HG02970 (cell line): ENCODE results near the gene CELF2.

Experiments used
- ATAC-seq: cut with Tn5 transposase; IDR thresholded peaks from one replicate; pipeline ENCODE4 v1.9.1; 2021; ENCODE audit warnings: mild to moderate bottlenecking, moderate library complexity, moderate number of reproducible peaks; ENCODE audit not compliant: unreplicated experiment, low FRiP score

CELF2 gene

DNA sequence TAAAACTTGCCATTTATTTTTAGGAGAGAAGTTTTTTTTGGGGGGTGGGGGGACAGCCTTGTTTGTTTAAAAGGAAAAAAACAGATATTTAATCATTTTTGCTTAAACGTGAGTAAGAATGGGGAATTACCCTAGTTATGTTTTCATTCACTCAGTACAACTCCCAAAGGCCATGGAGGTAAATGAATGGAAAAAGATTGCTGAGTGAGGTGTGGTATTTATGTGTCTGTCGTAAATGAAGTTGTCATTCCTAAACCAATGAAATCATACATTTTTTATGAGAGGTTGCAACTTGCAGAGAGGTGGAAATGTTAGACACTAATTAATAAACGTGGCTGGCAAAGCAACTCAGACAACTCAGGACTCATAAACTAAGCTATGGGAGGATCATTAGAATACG is 218.1 kb downstream of the CELF2 start:
- peak; percentile 19 for ATAC-seq

DNA sequence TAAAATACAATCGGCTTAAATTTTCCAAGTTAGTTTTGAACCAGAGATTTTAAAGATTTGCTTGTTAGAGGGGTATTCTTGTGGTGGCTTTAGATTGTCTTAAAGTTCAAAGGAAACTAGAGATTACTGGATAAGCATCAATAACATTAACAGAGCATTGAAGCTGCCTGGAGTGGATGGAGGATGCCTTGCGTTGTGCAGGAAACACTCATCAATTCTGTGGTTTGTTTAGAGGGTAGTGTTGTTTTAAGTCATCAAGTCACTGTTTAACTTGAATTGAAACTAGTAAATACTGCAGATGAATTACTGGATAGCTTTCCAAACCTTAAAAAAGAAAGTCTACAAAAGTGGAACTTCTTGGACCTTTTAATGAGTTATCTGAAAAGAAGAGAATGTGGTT is 218.6 kb downstream of the CELF2 start:
- ATAC-seq: peak; percentile 64

DNA sequence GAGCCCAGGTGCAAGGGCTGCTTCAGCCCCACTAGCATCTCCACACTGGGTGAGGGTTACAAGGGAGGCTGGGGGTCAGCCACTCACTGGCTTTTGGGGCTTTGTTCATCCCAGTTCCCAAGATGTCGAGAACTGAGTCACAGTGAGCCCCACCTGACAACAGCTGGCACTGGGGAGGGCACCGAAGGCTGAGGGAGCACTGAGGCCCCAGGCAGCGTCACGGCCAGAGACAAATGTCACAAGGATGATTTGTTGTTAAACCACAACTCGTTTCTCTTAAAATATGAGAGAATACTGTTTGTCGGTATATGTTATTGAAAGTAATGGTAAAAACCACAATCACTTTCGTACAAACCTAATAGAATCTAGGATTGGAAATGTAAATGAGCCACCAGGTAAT is 219.9 kb downstream of the CELF2 start:
- no peak for ATAC-seq

DNA sequence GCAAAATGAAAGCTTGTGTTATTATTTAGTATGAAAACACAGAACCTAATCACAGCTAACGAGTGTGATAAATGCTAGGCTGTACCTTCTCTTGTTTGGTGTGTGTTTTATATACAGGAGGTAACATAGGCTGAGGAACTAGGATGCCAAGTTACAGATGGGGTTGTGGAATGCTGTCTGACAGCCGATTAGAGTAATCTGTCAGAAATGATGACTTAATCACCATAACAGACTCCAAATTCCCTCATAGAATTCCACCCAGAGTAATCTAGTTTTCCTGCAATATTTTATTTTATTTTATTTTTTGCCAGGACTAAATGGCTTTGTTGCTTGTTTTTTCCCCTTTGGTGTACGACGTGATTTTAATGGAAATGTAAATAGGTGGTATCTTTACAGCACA is 221.2 kb downstream of the CELF2 start:
- ATAC-seq: no peak

DNA sequence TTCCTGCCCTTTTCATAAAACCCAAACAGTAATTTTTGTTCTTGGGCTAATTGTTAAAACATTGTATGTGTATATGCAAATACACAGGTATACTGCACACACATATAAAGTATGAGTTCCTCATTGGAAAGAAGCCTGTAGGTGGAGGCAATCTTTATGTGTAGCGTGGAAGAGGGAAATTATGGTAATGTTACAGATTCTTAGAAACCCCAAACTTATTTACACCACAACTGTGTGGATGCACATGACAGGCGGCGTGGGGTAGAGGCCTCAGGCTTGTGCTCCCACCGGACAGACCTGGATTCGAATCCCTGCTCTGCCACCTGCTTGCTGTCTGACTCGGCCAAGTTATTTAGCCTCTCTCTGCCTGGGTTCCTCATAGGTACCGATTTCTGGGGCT is 223.0 kb downstream of the CELF2 start:
- no peak for ATAC-seq

DNA sequence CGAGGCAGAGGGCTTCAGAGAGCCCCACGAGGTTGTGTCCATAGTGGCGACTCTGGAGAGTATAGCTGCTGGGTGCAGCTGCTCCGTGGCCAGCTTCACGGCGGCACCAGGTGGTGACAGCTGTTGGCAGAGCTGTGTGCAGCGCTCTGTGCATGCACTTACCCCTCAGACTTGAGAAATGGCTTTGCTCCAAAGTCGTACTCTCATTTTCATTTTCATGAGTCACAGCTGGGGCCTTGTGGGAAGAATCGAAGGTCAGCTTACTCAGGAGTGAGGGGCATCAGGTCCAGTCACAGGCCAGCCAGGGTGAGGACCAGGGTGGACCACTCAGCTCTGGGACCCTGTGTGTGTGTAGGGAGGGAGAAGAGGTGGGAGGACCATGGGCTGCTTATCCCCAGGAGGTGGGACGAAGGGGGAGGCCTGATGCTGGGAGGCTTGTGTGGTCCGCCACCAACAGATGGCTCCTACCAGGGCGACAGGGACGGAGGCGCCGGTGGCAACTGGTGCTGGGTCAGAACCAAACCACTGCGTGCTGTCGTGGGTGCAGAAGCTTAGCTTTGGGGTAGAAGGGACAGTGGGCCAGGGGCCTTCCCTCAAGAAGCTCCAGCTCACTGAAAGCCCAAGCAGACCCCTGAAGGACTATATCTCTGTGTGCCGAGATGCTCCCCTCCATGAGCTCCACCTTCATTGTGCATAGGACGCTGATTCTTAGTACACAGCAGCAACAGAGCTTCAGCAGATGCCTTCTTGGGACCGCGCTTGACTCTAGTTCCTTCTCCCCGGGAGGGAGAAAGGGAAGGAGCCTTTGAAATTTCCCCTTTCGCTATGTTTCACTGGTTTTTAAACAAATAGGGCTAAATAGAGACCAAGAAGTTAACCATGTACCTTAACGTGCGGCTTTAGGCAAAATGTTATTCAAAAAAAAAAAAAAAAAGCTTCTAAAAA is 225.0 kb downstream of the CELF2 start:
- ATAC-seq: peak; percentile 46

DNA sequence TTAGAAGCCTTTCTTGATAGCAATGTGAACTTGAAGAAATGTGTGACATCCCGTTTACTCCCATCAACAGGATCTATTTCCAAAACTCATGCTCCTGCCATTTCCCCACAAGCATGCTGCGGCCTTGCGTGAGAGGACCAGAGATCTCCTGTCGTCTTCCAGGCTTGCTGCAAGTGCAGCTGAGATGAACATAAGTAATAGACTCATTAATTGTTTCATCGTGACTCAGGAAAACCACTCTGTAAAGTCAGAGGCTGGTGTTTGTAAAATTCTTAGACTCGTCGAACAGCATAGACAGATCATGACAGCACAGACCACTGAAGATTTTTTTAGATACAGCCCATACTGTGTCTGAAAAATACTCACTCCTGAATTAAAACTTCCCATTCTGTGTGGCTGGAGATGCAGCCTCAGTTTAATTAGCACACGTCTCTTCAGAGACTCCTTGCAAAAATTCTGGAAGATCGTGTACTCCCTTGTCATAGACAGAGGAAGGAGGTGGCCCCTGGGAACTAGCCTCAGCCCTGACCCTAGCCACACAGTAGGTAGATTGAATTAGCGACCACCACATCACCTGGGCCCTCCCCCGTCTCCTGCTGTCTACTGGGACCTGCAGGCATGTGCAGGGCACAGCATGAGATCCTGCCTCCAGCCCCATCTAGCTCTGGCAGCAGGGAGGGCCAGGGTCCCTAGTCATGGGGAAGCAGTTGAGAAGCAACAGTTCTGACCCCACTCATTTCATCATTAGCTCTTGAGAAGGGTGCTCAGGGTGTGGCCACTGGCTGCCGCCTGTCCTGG is 226.0 kb downstream of the CELF2 start:
- no peak for ATAC-seq

DNA sequence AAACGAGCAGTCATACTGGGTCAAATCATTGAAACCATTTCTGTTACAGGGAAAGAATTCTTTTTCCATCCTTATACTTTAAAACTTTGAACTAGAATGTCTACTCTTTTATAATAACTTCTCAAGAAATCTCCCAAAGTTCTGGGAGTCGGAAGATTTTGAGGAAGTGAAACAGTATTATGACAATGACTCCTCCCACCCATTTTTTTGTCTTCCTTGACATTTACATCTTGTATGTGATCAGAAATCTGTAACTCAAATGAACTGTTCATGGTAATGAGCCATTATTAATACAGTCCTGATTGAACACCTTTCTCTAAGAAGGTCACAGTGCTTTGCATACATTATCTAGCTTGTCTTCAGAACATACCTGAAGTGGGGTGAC is 227.4 kb downstream of the CELF2 start:
- ATAC-seq: no peak

DNA sequence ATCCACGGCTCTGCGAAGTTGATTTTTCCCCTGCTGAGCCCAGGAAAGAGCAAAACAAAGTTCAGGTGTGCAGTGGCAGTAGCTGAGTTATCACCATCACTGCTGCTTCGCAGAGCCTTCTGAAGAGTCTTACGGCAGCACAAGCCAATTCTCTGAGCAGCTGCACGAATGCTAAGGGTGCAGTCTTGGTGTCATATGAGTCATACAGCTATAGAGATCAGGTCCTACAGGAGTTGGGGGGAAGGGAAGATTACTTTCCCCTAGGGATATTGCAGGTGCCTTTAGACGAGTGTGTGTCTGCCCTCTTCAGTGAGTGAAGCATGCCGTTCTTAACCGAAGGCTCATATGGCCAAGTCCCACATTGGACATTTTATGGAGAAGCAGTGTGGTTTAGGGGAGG is 227.8 kb downstream of the CELF2 start:
- peak; percentile 33 for ATAC-seq

DNA sequence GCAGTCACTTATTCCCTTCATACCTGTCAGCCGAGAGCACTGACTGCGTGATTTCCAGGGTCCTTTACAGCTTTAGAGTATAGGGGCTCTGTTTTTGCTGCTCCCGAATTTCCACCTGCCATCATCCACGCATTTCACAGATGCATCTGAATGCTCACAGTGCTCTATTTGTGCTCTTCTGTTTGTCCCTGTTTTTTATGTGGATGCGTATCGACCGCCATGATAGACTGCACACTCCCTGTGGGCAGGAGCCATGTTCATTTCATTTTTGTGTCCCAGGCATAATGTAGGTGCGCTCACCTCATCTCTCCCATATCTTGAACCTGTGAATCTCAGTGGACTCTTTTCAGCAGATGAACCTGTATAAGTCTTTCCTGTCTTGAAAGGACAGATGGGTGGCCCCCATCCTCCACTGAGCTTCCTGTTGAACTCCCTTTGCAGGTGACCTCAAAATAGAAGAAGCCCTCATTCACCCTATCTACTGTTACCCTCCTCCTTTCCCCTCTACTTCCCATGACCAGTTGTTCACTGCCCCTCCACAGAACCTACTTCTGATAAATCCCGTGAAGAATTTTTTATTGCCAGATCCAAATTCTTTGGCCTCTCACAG is 228.4 kb downstream of the CELF2 start:
- no peak for ATAC-seq

DNA sequence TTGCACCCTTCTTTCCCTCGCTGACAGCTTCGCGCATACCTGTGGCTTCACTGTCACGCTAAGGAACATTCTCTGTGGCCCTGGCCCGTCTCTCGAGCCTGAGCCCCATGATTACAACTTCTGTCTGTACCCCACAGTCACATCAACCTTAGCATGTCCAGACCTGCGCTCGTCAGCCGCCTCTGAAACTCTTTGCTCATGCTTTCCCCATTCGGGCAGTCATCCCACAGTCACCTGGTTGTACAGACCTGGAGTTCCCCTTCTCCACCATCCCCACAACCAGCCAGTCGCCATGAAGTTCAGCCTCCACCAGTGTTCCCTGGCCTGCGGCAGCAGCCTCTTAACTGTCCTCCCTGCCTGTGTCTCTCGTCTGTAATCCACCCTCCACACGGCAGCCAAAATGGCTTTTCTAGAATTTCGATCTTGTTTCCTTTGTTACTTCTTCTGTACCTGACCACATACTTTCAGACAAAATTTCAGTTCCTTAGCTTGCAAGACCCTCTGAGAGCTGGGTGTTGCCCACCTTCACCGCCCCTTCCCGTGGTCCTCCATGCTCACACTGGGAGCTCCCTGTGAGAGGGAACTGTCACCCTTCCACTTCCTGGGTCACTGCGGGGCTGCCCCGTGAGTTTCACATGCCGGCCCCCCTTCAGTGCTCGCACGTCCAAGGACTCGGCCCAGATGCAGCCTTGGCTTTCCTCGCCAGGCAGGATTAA is 229.2 kb downstream of the CELF2 start:
- ATAC-seq: no peak

DNA sequence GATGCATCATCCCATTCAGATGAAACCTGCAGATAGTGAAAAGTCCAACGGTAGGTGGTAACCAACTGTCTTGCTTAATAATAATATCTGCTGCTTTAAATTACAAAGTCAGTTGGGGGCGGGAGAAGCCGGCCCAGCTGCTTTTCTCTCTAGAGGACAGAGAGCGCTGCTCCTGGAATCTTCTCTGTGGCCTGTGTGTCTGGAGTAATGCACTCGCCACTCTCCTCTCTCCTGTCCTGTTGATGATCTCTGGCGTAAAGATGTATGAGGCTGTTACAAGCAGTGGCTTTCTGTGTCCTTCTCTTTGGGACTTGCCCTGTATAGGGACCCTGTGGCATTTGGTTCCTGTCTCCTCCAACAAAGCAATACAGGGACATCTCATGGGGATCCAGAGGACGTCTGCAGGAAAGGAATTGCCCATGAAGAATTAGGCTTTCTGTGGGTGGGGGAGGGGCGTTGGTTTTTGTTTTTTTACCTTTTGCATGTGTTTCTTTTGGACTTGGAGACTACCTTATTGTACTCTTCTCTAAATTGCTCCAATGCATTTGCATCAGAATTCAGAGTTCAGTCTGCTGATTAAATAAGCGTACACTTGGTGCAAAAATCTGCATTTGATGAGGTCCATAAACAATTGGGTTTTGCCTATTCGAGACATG is 231.6 kb downstream of the CELF2 start:
- no peak for ATAC-seq

DNA sequence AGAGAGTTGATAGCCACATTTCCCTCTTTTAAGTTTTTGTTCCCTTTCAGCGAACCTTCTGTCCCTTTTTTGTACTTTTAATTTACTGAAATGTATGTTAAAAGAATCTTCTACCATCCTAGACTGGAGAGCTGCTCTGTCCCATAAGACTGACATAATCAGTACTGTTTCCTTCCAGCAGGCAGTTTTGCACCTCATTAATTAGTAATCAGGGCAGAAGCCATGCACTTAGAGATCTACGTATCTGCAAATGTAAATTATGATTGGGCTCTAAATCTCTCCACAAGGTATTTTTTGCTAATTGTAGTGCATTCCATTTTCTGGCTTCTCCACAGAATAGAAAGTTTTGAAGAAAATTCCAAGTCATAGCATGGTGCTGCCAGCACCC is 232.1 kb downstream of the CELF2 start:
- ATAC-seq: no peak

DNA sequence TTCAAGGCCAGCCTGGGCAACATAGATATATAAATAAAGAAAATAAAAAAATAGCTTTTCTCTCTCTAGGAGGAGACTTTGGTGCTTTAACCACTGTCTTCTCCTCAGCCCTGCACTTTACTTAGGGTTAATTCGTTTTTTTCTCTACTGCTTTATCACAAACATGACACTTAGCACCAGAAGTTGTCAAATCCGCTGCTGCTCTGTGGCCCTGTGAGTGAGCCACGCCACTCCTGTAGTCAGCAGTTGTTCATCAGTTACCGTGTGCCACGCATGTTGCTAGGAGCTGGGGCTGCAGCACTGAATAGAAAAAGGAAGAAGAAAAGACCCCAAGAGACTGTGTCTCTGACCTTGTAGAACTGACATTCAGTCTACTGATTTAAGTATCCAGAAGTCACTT is 232.6 kb downstream of the CELF2 start:
- no peak for ATAC-seq

DNA sequence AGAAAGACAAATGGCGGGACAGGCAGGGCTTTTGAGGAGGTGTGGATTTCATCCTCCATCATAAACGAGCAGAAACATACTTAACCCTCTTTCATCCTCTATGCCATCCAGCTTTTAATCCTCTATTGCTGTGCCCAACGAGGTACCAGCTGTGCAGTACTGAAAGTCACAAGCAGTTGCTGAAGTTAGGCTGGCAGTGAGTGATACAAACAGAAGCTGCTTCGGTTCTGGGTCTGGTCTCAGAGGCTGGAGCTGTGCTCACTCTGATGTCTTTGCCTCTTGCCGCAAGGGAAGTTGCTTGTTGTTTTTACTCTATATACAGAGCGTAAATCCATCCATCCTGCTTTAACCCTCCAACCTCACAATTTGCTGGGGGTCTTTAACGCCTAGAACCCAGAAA is 235.2 kb downstream of the CELF2 start:
- ATAC-seq: no peak

DNA sequence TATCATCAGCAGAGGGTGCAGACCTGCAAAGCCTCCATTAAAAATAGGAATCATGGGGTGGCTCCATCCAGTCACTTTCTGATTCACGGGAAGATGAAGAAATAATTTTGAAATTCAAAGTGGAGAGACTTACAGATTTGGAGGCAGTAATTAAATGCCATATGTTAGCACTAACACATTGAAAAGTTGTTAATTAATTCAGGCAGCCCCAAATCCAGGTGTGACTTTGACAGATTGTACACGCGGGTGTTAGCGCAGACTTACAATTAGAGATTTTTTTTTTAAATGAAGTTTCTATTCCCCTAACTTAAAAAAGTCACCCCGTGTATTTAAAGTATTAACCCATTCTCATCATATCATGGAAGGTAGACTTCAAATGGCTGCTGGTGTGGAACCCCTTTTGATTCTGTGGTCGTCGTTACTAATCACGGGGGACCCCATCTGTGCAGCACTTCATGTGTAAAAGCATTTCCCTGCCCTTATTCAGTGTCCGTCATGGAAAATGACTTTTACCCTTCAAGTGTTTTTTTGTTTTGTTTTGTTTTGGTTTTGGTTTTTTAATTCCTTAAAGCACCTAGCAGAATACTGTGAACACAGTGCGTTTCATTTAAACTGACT is 235.8 kb downstream of the CELF2 start:
- no peak for ATAC-seq

DNA sequence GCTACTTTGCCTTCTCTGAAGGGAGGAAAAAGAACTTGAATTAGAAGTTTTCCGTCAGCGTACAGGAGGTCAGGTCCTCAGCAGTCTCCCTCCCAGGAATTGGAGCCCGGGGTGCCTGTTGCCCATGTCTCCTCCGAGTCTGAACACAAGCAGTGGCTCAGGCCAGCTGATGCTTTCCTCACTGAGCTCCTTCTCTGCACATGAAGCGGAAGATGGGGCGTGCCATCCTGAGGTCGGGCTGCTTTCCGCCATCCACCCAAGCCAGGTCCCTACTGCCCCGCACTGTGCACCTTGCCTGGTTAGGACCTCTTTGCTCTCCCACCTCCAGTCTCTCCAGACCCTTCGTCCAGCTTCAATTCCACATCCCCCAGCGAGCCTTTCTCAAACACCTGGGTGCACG is 237.5 kb downstream of the CELF2 start:
- no peak for ATAC-seq

DNA sequence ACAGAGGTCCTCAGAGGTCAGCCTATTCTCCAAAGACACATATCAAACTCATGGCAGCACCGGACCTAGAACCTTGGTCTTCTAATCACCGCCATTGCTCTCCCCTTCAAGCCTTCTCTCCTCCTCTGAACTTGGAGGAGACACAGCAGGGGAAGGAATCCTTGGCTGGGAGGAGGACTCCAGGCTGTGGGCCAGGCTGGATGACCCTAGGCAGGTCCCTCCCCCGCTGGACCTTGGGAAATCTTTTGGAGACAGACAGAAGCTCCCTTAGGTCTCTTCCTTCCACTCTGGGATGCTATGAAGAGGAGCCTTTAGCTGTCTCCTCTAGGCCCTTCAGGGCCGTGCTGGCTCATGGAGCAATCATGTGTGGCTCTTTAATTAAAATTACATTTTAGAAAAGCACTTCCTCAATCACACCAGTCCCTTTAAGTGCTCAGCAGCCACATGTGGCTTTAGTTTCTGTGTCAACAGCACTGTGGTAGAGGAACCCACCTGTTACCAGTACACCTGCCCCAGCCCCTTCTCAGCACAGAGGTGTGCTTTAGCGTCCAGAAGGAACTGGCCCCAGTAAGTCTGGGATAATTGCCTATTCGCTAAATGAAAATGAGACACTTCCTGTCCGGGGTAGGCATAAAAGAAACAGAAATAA is 238.2 kb downstream of the CELF2 start:
- no peak for ATAC-seq

DNA sequence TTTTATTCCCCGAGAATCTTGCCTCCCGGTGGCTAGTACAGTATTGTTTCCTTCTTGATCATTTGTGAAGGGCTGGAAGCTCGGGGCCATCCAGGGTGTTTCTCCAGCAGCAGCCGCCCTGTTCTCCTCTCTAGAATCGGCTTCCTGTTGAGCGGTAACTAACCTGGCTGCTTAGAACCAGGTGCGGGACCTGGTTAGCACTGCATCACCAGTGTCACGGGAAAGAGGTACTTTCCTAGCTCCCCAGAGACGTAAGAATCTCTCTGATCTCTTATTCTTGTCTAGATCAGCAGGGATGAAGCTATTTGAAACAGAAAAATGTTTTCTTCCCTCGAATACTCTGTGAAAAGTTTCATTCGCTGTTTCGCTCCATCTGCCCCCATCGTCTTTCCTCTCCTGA is 239.2 kb downstream of the CELF2 start:
- no peak for ATAC-seq
